MM.1S (cell line): ENCODE data around the gene TEAD2.
A peak's percentile ranks its signal among the peaks of the same experiment; 100 is the strongest.
"Not testable (repeated sequence)": the region's sequence is repeated elsewhere in the genome, so short reads cannot be mapped to it uniquely, and the experiment has no call there.

Experiments
- DNase-seq: peaks from one replicate; pipeline ENCODE4 v3.0.0-alpha.2; 2015
- H2AFZ ChIP-seq: fragments of 300-600 bp; sonication (generic); 2 replicates; pipeline ENCODE4 v1.6.0; 2016; ENCODE audit warnings: antibody characterized with exemption, low read length
- H3F3A ChIP-seq: fragments of 300-600 bp; sonication (generic); 2 replicates; pipeline ENCODE4 v1.6.1; 2016; ENCODE audit warnings: mild to moderate bottlenecking, antibody characterized with exemption, low read length, moderate library complexity, mixed read lengths; ENCODE audit not compliant: insufficient read depth
- H3K27ac ChIP-seq: fragments of 300-600 bp; sonication (generic); 2 replicates; pipeline ENCODE4 v1.5.1; 2016; ENCODE audit warnings: mild to moderate bottlenecking, low read length
- H3K27me3 ChIP-seq: fragments of 300-600 bp; sonication (generic); replicated peaks from 2 replicates; pipeline ENCODE4 v1.6.0; 2016; ENCODE audit warnings: low read length; ENCODE audit not compliant: insufficient read depth
- H3K36me3 ChIP-seq: fragments of 300-600 bp; sonication (generic); replicated peaks from 2 replicates; pipeline ENCODE4 v1.6.1; 2016; ENCODE audit warnings: mild to moderate bottlenecking, low read length, mixed read lengths; ENCODE audit not compliant: insufficient read depth
- H3K4me1 ChIP-seq: fragments of 300-600 bp; sonication (generic); 2 replicates; pipeline ENCODE4 v1.6.1; 2016; ENCODE audit warnings: low read length, mixed read lengths
- H3K4me2 ChIP-seq: fragments of 300-600 bp; sonication (generic); 2 replicates; pipeline ENCODE4 v1.6.0; 2016; ENCODE audit warnings: low read depth, low read length
- H3K4me3 ChIP-seq: fragments of 300-600 bp; sonication (generic); 2 replicates; pipeline ENCODE4 v1.5.1; 2016; ENCODE audit warnings: low read length, mixed read lengths
- H3K79me2 ChIP-seq: fragments of 300-600 bp; sonication (generic); 2 replicates; pipeline ENCODE4 v1.6.1; 2016; ENCODE audit warnings: mixed run types, low read length, mixed read lengths
- H3K9ac ChIP-seq: fragments of 300-600 bp; sonication (generic); 2 replicates; pipeline ENCODE4 v1.6.1; 2016; ENCODE audit warnings: low read length, mixed read lengths
- H3K9me2 ChIP-seq: fragments of 300-600 bp; sonication (generic); replicated peaks from 2 replicates; pipeline ENCODE4 v1.6.1; 2016; ENCODE audit warnings: mild to moderate bottlenecking, low read length, mixed read lengths; ENCODE audit not compliant: insufficient read depth
- H3K9me3 ChIP-seq: fragments of 300-600 bp; sonication (generic); replicated peaks from 2 replicates; pipeline ENCODE4 v1.6.1; 2016; ENCODE audit warnings: mild to moderate bottlenecking, low read length, mixed read lengths; ENCODE audit not compliant: insufficient read depth
- H4K20me1 ChIP-seq: fragments of 300-600 bp; sonication (generic); 2 replicates; pipeline ENCODE4 v1.6.1; 2016; ENCODE audit warnings: mild to moderate bottlenecking, low read length, moderate library complexity, mixed read lengths; ENCODE audit not compliant: insufficient read depth
- EZH2 ChIP-seq: fragments of 300-600 bp; sonication (generic); optimal IDR thresholded peaks from 2 replicates; pipeline ENCODE3; 2017; ENCODE audit warnings: low read depth, mild to moderate bottlenecking, antibody characterized with exemption, low read length, mixed read lengths
- EZH2phosphoT487 ChIP-seq: fragments of 300-600 bp; sonication (generic); IDR thresholded peaks from 2 replicates; pipeline ENCODE4 v1.6.1; 2018; ENCODE audit warnings: antibody characterized with exemption, low read length
- TF ChIP-seq, protein P1 (sequence below): fragments of 300-600 bp; sonication (generic); IDR thresholded peaks from 2 replicates; pipeline ENCODE4 v1.5.1; 2016; ENCODE audit warnings: antibody characterized with exemption, low read length, mixed read lengths

Gene TEAD2

DNA sequence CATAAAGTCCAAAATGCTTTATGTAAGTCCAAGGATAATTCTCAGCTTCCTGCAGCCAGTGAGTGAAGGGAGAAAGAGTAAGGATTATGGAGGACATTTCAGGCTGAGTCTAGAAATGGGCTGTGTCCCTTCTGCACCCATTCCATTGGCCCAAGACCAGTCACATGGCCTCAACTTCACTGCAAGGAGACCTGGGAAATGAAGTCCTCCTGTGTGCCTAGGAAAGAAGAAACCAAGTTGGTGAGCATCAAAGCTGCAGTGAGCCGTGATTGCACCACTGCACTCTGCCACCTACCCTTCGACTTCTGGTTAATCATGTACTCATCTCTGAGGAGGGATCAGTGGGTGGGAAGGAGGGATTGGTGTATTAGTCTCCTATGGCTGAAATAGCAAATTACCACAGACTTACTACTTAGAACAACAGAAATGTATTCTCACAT lies 30.6 kb downstream of the TEAD2 start:
- H4K20me1 ChIP-seq: no peaks in the 10 kb centered on the region
- H3K9me2 ChIP-seq: no peaks in the 10 kb centered on the region
- H3K27ac ChIP-seq: no peak overlapping the region
- peak overlapping the region; percentile 54 for H2AFZ ChIP-seq
- peaks cover 22% of the 10 kb centered on the region for H3K4me1 ChIP-seq
- peak; percentile 54 for DNase-seq
- no peak overlapping the region; the same call in 1 of the 2 replicates for H3K4me2 ChIP-seq
- no peaks in the 10 kb centered on the region for H3K27me3 ChIP-seq
- TF ChIP-seq EZH2phosphoT487 (no peak), EZH2 (no peak)
- TF ChIP-seq, protein P1, sequence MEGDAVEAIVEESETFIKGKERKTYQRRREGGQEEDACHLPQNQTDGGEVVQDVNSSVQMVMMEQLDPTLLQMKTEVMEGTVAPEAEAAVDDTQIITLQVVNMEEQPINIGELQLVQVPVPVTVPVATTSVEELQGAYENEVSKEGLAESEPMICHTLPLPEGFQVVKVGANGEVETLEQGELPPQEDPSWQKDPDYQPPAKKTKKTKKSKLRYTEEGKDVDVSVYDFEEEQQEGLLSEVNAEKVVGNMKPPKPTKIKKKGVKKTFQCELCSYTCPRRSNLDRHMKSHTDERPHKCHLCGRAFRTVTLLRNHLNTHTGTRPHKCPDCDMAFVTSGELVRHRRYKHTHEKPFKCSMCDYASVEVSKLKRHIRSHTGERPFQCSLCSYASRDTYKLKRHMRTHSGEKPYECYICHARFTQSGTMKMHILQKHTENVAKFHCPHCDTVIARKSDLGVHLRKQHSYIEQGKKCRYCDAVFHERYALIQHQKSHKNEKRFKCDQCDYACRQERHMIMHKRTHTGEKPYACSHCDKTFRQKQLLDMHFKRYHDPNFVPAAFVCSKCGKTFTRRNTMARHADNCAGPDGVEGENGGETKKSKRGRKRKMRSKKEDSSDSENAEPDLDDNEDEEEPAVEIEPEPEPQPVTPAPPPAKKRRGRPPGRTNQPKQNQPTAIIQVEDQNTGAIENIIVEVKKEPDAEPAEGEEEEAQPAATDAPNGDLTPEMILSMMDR: no peak
- H3K79me2 ChIP-seq: no peaks in the 10 kb centered on the region
- H3K9ac ChIP-seq: no peak overlapping the region
- H3K9me3 ChIP-seq: no peaks in the 10 kb centered on the region
- H3K36me3 ChIP-seq: no peaks in the 10 kb centered on the region
- H3K4me3 ChIP-seq: no peak overlapping the region
- no peaks in the 10 kb centered on the region for H3F3A ChIP-seq

DNA sequence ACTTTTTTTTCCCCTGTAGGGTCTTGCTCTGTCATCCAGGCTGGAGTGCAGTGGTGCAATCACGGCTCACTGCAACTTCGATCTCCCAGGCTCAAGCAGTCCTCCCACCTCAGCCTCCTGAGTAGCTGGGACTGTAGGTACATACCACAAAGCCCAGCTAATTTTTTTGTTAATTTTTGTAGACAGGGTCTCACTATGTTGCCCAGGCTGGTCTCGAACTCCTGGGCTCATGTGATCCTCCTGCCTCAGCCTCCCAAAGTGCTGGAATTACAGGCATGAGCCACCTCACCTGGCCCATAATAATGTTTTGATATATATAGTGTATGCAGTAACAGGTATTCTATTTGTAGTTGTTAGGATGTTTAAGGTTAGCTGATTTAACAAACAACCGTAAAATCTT lies 31.0 kb downstream of the TEAD2 start:
- H3K9me2 ChIP-seq, H3K9ac ChIP-seq, DNase-seq, H3K4me3 ChIP-seq, H3K79me2 ChIP-seq, H3F3A ChIP-seq, H3K9me3 ChIP-seq, H3K36me3 ChIP-seq, H3K27me3 ChIP-seq, H3K4me2 ChIP-seq, H3K27ac ChIP-seq, H4K20me1 ChIP-seq: not testable (repeated sequence)
- peak overlapping the region; percentile 54 for H2AFZ ChIP-seq
- peaks cover 22% of the 10 kb centered on the region for H3K4me1 ChIP-seq

DNA sequence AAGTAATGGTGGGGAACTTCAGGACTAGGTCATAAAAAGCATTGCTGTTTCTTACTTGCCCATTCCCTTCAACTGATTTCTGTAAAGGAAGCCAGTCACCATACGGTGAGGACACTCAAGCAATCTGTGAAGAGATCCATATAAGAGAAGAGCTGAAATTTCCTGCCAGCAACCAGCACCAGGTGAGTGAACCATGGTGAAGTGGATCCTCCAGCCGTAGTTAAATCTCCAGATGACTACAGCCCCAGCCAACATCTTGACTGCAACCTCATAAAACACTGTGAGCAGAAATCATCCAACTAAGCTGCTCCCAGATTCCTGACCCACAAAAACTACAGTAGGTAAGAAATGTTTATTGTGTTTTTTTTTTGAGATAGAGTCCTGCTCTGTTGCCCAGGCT lies 33.5 kb downstream of the TEAD2 start:
- Histone ChIP-seq H3K79me2 (no peaks in the 10 kb centered on the region), H3K4me1 (peaks cover 11% of the 10 kb centered on the region), H3K27me3 (peaks cover 9% of the 10 kb centered on the region), H3K4me3 (no peak overlapping the region), H3K9me3 (no peaks in the 10 kb centered on the region), H3K27ac (no peak overlapping the region), H3K9me2 (no peaks in the 10 kb centered on the region), H3K9ac (no peak overlapping the region), H4K20me1 (no peaks in the 10 kb centered on the region), H2AFZ (no peak overlapping the region), H3K4me2 (no peak overlapping the region), H3K36me3 (no peaks in the 10 kb centered on the region), H3F3A (0 out of 2 replicates have a peak, but pooled peaks cover 3% of the 10 kb centered on the region)
- TF ChIP-seq EZH2 (no peak), EZH2phosphoT487 (no peak)
- TF ChIP-seq, protein P1: no peak
- DNase-seq: no peak

DNA sequence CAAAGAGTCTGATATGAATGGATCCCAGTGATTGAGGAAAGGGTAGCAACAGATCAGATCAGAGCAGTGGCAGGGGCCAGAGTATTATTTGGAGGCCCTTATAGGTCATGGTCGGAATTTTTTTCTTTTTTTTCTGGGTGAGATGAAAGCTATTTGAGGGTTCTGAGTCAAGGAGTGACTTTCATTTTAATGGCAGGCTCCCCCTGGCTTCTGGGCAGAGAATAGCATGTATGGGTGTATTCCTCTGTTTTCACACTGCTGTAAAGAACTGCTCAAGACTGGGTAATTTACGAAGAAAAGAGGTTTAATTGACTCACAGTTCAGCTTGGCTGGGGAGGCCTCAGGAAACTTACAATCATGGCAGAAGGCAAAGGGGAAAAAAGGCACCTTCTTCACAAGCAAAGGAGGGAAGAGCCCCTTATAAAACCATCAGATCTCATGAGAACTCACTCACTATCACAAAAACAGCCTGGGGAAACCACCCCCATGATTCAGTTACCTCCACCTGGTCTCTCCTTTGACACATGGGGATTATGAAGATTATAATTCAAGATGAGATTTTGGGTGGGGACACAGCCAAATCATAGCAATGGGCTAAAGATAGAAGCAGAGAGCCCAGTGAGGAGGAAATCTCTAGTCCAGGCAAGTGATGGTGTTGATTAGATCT lies 34.2 kb downstream of the TEAD2 start:
- peak overlapping the region; percentile 25; the same call in 1 of the 2 replicates for H3K4me2 ChIP-seq
- H2AFZ ChIP-seq: peak overlapping the region; percentile 37; the same call in 1 of the 2 replicates
- no peaks in the 10 kb centered on the region for H3K9me2 ChIP-seq
- no peaks in the 10 kb centered on the region for H4K20me1 ChIP-seq
- TF ChIP-seq, protein P1: peak; percentile 64
- no peak for TF ChIP-seq EZH2phosphoT487
- no peaks in the 10 kb centered on the region for H3K9me3 ChIP-seq
- H3K4me3 ChIP-seq: no peak overlapping the region
- peaks cover 5% of the 10 kb centered on the region; the same call in 1 of the 2 replicates for H3K4me1 ChIP-seq
- H3F3A ChIP-seq: 0 out of 2 replicates have a peak, but pooled peaks cover 3% of the 10 kb centered on the region
- H3K9ac ChIP-seq: no peak overlapping the region
- DNase-seq: peak; percentile 58
- H3K36me3 ChIP-seq: no peaks in the 10 kb centered on the region
- H3K27ac ChIP-seq: no peak overlapping the region
- H3K79me2 ChIP-seq: no peaks in the 10 kb centered on the region
- H3K27me3 ChIP-seq: peaks cover 17% of the 10 kb centered on the region
